ENCODE measurements around the gene PARK7. TPM values are rescaled to one million over a fixed set of nuclear protein-coding genes. Genes with fewer than 3 reads are reported as not detected.

The PARK7 gene
- total RNA-seq, 2 experiments from 2014 or later: 261 to 275 TPM

DNA sequence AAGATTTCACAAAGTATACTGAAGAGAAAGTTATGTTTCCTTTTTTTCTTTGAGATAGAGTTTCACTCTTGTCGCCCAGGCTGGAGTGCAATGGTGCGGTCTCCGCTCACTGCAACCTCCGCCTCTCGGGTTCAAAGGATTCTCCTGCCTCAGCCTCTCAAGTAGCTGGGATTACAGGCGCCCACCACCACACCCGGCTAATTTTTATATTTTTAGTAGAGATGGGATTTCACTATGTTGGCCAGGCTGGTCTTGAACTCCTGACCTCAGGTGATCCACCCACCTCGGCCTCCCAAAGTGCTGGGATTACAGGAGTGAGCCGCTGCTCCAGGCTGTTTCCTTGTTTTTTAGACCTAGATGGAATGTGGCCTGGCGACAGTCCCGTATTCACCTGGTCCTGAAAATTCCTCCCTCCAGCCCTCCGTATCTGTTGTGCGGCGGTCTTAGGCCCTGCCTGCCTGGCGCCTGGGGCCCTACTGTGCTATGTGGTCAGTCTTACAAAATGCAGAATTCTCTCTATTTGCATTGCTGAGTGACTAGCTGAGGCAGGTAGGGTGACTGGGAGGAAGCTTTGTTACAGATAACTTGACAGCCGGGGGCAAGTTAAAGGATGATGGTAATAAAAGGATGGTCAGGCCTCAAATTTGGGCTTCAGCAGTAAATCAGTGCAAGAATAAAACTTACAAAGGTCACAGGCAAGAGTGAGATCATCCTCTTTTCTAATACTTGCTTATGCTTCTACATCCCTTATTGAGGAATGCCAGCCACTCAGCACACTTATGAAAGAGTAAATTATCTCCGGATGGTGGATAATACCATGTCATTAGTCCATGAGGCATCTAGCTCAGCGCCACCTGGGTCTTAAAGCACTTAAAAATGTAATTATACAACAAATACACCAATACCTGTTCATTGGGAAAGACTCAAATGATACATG lies 30.3 kb downstream of the PARK7 start:
- DNase-seq: no peak
- H3K27me3 Mint-ChIP-seq: no peaks in the 10 kb centered on the region
- CTCF ChIA-PET: interaction anchor here (0.9 to 1.4 kb wide), 2 partner anchors 17 to 24 kb away, joined by 3 read pairs; no protein-coding TSS in a partner anchor
- peaks cover 4% of the 10 kb centered on the region for H3K4me1 Mint-ChIP-seq
- POLR2A ChIA-PET: no interaction called here
- H3K27ac Mint-ChIP-seq: no peak overlapping the region
- no peaks in the 10 kb centered on the region for H3K9me3 Mint-ChIP-seq
- no peak overlapping the region for H3K4me3 Mint-ChIP-seq
- H3K36me3 Mint-ChIP-seq (ENCODE audit: low read depth): peaks cover 27% of the 10 kb centered on the region

DNA sequence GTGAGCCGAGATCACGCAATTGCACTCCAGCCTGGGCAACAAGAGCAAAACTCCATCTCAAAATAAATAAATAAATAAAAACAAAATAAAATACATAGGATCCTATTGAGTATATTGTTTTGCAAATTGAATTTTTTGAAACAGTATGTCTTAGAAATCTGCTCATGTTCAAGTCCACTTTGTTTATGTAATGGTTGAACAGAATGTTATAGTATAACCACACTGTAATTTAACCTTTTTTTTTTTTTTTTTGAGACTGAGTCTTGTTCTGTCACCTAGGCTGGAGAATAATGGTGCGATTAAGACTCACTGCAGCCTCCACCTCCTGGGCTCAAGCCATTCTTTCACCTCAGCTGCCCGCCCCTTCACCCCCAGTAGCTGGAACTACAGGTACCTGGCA lies 31.4 kb downstream of the PARK7 start:
- no peak overlapping the region for H3K27ac Mint-ChIP-seq
- DNase-seq: no peak
- POLR2A ChIA-PET: no interaction called here
- CTCF ChIA-PET: interaction anchor here (0.6 to 1.4 kb wide), 2 partner anchors 11 to 23 kb away, joined by 3 to 4 read pairs; no protein-coding TSS in a partner anchor
- no peak overlapping the region for H3K4me3 Mint-ChIP-seq
- peaks cover 21% of the 10 kb centered on the region for H3K36me3 Mint-ChIP-seq (ENCODE audit: low read depth)
- H3K9me3 Mint-ChIP-seq: no peaks in the 10 kb centered on the region
- H3K4me1 Mint-ChIP-seq: peaks cover 4% of the 10 kb centered on the region
- no peaks in the 10 kb centered on the region for H3K27me3 Mint-ChIP-seq

DNA sequence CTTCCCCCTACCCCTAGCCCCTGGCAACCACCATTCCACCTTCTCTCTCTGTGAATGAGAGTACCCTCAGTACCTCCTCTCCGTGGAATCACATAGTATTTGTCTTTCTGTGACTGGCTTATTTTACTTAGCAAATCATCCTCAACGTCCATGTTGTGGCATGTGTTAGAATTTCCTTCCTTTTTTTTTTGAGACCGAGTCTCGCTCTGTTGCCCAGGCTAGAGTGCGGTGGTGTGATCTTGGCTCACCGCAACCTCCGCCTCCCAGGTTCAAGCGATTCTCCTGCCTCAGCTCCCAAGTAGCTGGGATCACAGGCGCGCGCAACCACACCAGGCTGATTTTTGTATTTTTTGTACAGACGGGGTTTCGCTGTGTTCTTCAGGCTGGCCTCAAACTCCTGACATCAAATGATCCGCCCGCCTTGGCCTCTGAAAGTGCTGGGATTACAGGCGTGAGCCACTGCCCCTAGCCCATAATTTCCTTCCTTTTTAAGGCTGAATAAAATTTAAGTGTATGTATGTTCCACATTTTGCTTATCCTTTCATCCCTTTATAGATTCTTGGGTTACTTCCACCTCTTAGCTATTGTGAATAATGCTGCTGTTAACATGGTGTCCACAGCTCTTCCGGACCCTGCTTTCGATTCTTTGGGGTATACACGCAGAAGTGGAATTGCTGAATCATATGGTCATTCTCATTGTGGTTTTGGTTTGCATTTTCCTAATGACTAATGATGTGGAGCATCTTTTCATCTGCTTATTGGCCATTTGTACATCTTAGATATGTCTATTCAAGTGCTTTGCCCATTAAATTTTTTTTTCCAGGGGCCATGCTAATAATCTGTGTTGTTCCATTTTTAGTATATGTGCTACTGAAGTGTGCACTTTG lies 32.3 kb downstream of the PARK7 start:
- Mint-ChIP-seq H3K9me3 (no peaks in the 10 kb centered on the region), H3K4me1 (peaks cover 3% of the 10 kb centered on the region), H3K4me3 (no peak overlapping the region), H3K27me3 (no peaks in the 10 kb centered on the region), H3K27ac (no peak overlapping the region), H3K36me3 (ENCODE audit: low read depth) (peaks cover 20% of the 10 kb centered on the region)
- no peak for DNase-seq
- ChIA-PET CTCF (no interaction called here), POLR2A (interaction anchor here (1.0 kb wide), 1 partner anchor 202 kb away, joined by 3 read pairs; no protein-coding TSS in a partner anchor)

DNA sequence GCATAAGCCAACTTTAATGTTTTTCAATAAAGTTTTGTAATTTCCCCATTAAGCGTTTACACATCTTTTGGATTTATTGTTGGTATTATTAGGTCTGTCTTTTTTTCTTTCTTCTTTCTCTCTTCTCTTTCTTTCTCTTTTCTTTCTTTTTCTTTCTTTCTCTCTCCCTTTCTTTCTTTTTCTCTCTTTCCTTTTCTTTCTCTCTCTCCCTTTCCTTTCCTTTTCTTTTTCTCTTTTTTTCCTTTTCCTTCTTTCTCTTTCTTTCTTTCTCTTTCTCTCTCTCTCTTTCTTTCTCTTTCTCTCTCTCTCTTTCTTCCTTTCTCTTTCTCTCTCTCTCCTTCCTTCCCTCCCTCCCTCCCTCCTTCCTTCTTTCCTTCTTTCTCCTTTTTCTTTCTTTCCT lies 33.3 kb downstream of the PARK7 start:
- ChIA-PET POLR2A (no interaction called here), CTCF (interaction anchor here (0.6 kb wide), 1 partner anchor 20 kb away, joined by 3 read pairs; no protein-coding TSS in a partner anchor)
- H3K36me3 Mint-ChIP-seq (ENCODE audit: low read depth): peaks cover 17% of the 10 kb centered on the region
- H3K27me3 Mint-ChIP-seq: no peaks in the 10 kb centered on the region
- no peak overlapping the region for H3K4me3 Mint-ChIP-seq
- no peak overlapping the region for H3K27ac Mint-ChIP-seq
- no peak for DNase-seq
- H3K9me3 Mint-ChIP-seq: no peaks in the 10 kb centered on the region
- peaks cover 3% of the 10 kb centered on the region for H3K4me1 Mint-ChIP-seq

DNA sequence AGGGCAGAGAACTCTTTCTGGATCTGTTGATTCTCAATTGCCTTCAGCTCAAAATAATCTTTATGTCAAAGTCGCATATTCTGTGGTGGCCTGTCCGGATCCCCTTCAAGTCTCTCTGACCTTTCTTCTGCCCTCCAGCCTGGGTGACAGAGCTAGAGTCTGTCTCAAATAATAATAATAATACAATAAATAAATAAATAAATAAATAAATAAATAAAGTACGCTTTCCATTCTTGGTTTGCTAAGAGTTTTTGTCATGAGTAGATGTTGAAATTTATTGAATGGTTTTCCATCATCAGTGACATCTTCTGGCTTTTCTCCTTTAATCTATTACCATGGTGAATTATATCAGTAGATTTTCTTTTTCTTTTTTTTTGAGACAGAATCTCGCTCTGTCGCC lies 33.9 kb downstream of the PARK7 start:
- ChIA-PET CTCF (no interaction called here), POLR2A (no interaction called here)
- H3K27ac Mint-ChIP-seq: no peak overlapping the region
- no peaks in the 10 kb centered on the region for H3K27me3 Mint-ChIP-seq
- no peak for DNase-seq
- peaks cover 3% of the 10 kb centered on the region for H3K4me1 Mint-ChIP-seq
- H3K4me3 Mint-ChIP-seq: no peak overlapping the region
- H3K36me3 Mint-ChIP-seq (ENCODE audit: low read depth): peaks cover 11% of the 10 kb centered on the region
- H3K9me3 Mint-ChIP-seq: no peaks in the 10 kb centered on the region

DNA sequence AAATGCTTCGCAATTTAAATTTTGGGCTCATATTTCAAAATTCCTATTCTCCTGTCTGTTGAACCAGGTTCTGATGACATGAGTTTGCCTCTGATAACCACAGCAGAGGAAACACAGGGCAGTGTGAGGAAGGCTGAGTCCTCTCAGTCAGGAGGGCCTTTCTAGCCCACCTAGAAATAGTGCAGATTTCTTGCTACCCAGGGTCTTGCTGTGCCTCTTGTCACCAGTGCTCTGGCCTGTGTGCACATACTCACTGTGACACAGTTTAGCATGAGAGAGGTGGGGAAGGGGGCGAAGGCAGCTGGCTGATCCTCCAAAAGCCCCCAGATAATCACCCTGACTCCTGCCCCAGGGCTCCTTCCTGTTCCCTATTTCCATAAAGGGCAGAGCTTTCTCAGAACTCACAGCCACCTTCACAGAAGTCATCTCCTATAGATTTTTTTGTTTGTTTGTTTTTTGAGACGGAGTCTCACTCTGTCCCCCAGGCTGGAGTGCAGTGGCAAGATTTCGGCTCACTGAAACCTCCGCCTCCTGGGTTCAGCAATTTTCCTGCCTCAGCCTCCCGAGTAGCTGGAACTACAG lies 40.9 kb downstream of the PARK7 start:
- H3K36me3 Mint-ChIP-seq (ENCODE audit: low read depth): peaks cover 3% of the 10 kb centered on the region
- CTCF ChIA-PET: no interaction called here
- H3K4me1 Mint-ChIP-seq: no peaks in the 10 kb centered on the region
- H3K4me3 Mint-ChIP-seq: no peak overlapping the region
- POLR2A ChIA-PET: no interaction called here
- no peaks in the 10 kb centered on the region for H3K9me3 Mint-ChIP-seq
- H3K27ac Mint-ChIP-seq: no peak overlapping the region
- H3K27me3 Mint-ChIP-seq: no peaks in the 10 kb centered on the region
- no peak for DNase-seq

DNA sequence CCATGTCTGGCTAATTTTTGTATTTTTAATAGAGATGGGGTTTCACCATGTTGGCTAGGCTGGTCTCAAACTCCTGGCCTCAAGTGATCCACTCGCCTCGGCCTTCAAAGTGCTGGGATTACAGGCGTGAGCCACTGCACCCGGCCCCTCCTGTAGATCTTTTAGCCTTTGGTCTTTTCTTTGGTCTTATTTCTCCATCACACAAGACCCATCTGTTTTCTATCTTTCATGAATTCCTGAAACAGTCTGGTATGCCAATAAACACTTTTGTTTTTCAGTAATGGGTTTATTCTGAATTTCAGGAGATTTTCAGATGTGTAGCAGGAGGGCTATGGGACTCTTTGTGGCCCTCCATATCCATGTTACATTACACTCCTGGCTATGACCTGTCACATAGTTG lies 41.4 kb downstream of the PARK7 start:
- H3K4me1 Mint-ChIP-seq: no peaks in the 10 kb centered on the region
- ChIA-PET POLR2A (no interaction called here), CTCF (no interaction called here)
- H3K9me3 Mint-ChIP-seq: no peaks in the 10 kb centered on the region
- no peak for DNase-seq
- no peak overlapping the region for H3K27ac Mint-ChIP-seq
- H3K36me3 Mint-ChIP-seq (ENCODE audit: low read depth): no peaks in the 10 kb centered on the region
- no peak overlapping the region for H3K4me3 Mint-ChIP-seq
- H3K27me3 Mint-ChIP-seq: no peaks in the 10 kb centered on the region

DNA sequence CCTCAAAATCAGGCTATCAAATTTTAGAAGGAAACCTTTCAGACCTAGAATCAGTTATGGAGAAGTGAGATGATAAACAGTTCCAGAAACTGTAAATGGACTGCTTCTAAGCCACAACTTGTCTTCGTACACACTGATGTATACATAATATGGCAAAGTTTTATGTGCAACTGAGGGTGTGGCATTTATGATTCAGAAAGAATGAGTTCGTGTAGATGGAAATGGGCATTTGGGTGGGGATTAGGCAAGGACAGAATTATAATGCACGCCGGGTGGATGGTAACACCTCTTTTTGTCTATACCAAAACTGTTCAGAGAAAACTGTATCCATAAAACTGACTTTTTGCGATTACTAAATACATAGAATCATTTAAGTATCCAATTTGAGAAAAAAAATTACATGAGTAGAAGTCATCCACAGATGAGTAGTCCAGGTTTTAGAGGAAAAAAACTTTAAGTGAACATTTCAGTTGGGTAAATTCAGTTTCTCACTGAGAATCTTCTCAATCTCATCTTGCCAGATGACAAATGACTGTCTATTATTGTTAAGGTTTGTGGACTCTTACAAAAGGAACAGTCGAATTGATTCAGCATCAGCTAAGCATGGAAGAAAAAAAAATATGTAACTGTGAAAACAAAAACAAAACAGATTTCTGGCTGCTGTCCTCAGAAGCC lies 42.1 kb downstream of the PARK7 start:
- H3K4me3 Mint-ChIP-seq: no peak overlapping the region
- no peaks in the 10 kb centered on the region for H3K9me3 Mint-ChIP-seq
- ChIA-PET POLR2A (no interaction called here), CTCF (no interaction called here)
- no peaks in the 10 kb centered on the region for H3K27me3 Mint-ChIP-seq
- no peak overlapping the region for H3K27ac Mint-ChIP-seq
- no peaks in the 10 kb centered on the region for H3K4me1 Mint-ChIP-seq
- H3K36me3 Mint-ChIP-seq (ENCODE audit: low read depth): no peaks in the 10 kb centered on the region
- DNase-seq: no peak

DNA sequence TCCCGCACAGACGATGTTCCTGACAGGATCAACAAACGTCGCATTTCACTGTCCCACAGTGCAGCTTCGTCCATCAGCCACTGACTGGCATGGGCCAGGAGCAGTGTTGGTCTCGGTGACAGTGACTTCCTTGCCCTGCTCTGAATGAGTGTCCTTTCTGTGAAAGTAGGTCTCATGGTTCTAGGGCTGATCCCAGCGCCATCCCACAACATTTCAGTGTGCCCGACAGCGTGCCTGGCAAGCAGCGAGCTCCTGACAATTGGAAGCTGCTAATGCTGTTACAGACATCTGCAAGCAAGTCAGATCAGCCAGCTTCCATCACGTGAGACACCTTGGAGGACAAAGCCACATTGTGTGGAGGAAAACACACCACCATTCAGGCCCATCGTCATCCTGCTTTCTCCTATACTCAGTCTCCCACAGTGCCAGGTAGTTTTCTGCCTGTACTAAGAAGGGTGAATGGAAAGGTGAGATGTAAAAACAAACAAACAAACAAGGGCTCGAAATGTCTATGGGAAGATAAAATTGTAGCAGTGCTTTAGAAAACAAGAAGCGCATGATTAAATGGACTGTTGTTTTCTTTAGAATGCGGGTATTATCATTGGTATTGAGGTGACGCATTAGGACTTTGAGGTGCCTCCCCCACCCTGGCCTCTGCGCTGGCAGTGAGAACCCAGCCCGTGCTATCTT lies 42.7 kb downstream of the PARK7 start:
- Mint-ChIP-seq H3K36me3 (ENCODE audit: low read depth) (no peaks in the 10 kb centered on the region), H3K4me1 (no peaks in the 10 kb centered on the region), H3K4me3 (no peak overlapping the region), H3K27ac (no peak overlapping the region), H3K9me3 (no peaks in the 10 kb centered on the region), H3K27me3 (no peaks in the 10 kb centered on the region)
- no peak for DNase-seq
- CTCF ChIA-PET: no interaction called here
- POLR2A ChIA-PET: no interaction called here

DNA sequence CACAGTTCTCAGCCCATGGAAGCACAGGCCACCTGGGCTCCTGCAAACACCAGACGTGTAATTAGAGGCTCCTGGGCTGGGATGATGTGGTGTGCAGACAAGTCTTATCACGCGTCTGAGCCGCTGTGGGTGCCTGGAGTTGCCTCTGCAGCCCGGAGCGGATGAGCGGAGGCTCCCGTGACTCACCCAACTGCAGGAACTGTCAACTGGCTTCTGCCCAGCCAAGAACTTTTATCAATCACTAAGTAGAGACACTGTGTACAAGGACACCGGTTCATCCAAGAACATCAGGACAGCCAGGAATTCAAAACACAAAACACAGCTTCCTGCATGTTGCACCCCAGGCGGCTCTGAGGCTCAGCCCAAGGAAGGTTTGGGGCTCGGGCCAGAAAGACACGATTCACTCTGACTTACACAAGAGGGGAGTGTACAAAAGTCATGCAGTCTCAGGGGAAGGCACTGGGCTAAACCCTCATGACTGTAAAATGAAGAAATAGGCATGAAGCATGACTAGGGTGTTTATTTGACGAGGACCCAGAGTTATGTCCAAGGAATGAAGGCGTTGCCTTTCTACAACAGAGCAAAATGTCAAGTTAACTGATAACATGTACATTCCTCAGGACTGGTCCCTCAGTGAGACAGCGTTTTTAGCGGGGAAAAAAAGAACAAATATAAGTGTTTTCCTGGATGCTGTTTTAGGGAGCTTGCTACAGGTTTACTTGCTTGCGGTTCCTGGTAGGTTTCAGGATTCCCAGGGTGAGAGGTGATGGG lies 43.5 kb downstream of the PARK7 start:
- no peaks in the 10 kb centered on the region for H3K27me3 Mint-ChIP-seq
- no peaks in the 10 kb centered on the region for H3K4me1 Mint-ChIP-seq
- H3K9me3 Mint-ChIP-seq: no peaks in the 10 kb centered on the region
- DNase-seq: no peak
- no peak overlapping the region for H3K4me3 Mint-ChIP-seq
- H3K36me3 Mint-ChIP-seq (ENCODE audit: low read depth): no peaks in the 10 kb centered on the region
- POLR2A ChIA-PET: no interaction called here
- no peak overlapping the region for H3K27ac Mint-ChIP-seq
- CTCF ChIA-PET: no interaction called here

DNA sequence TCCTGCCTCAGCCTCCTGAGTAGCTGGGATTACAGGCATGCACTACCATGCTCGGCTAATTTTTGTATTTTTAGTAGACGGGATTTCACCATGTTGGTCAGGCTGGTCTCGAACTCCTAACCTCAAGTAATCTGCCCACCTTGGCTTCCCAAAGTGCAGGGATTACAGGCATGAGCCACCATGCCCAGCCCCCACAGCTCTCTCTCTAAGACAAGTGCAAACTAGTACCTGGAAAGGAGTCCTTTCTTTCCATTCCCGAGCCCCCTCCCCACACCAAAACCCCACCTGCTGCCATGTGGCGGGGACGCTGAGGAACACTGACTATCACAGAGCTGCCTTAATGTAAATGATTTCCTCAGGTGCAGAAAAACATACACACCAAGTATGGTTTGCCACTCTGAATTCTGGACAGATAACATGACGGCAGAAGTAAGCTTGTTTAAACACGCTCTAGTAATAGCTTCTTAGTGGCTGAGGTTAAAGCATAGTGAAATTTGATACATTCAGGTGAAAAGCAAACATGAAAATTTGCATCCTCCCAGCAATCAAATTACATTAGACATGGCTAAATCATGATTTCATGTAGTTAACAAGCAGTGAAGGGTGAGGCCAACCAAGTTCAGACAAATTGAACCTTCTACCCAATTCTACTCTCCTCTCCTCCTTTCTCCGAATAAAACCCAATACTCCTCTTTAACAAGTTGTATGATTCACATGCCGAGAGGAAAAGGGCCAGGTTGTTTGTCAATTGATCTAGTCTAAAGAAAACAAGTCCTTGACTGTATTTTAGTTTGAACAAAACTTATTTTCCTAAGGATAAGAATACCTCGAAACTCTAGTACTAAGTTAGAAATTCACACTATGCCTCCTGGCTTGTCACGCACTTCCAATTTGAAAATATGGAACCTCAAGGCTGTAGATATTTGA lies 44.8 kb downstream of the PARK7 start:
- ChIA-PET CTCF (interaction anchor here (1.0 kb wide), 1 partner anchor 8 kb away, joined by 3 read pairs; no protein-coding TSS in a partner anchor), POLR2A (no interaction called here)
- Mint-ChIP-seq H3K27ac (no peak overlapping the region), H3K36me3 (ENCODE audit: low read depth) (no peaks in the 10 kb centered on the region), H3K4me1 (no peaks in the 10 kb centered on the region), H3K9me3 (no peaks in the 10 kb centered on the region), H3K27me3 (no peaks in the 10 kb centered on the region), H3K4me3 (no peak overlapping the region)
- DNase-seq: no peak

Measured in activated CD4-positive, alpha-beta memory T cell treated with anti-CD3 and anti-CD28 coated beads, Interleukin-2, amount 10 ng/mL, durations not matched to agents 7 days and 5 days (primary cell).